ENCODE measurements around the gene GPR152.

GRCh38 chr11:67415501-67416304, 36.8 kb downstream of the GPR152 start, which contains the start of gene CARNS1:
- TF ChIP-seq CTCF (IDR thresholded peaks at IDR 0.05) (no peak), POLR2A (IDR thresholded peaks at IDR 0.05) (no peak), EP300 (IDR thresholded peaks at IDR 0.05) (no peak), POLR2AphosphoS5 (IDR thresholded peaks at IDR 0.05) (no peak)
